Measurements from ENCODE around the gene DAG1.

The DAG1 gene

DNA sequence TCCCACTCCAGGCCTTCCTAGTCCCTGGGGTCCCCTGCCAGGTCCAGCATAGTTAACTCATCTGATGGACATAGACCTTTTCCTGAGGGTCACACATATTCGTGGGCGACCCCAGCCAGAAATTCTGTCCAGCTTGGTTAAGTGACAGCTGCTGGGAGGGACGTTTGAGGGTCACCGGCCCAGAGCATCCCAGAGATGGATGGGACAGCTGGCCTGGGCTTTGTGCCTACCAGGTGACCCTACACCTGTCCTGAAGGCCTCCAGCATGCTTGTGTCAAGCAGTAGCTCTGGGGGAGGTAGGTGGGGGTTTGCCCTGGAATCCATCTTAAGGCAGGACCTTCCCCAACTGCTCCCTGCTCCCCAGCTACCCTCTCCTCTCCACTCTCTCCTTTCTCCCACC is 9.1 kb upstream of the DAG1 start:
- no peak for TF ChIP-seq CTCF (IDR thresholded peaks at IDR 0.05; ENCODE audit: insufficient read depth, missing control alignments)
- no peak for FAIRE-seq
- no peak for DNase-seq (ENCODE audit: insufficient read length, low spot score)

GRCh38 chr3:49461443-49462171 is 8.5 kb upstream of the DAG1 start:
- DNase-seq (ENCODE audit: insufficient read length, low spot score) = no peak
- TF ChIP-seq CTCF (IDR thresholded peaks at IDR 0.05; ENCODE audit: insufficient read depth, missing control alignments) = no peak
- FAIRE-seq = no peak

DNA sequence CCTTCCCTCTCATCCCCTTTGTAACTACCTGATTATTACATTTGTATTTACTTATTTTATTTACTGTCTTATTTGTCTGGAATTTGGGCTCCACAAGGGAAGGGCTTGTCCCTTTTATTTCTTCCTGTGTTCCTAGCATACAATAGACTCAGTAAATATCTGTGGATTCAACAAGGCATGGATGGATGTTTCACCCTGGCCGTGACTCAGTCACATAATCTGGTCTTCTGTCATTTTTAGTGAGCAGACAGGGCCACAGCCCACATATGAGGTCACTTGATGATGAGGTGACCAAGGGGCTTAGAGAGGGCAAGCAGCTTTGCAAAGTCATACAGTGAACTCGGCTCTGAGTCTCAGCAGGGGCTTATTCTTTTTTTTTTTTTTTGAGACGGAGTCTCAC is 7.8 kb upstream of the DAG1 start:
- DNase-seq (ENCODE audit: insufficient read length, low spot score) (no peak), FAIRE-seq (no peak)
- no peak for TF ChIP-seq CTCF (IDR thresholded peaks at IDR 0.05; ENCODE audit: insufficient read depth, missing control alignments)

DNA sequence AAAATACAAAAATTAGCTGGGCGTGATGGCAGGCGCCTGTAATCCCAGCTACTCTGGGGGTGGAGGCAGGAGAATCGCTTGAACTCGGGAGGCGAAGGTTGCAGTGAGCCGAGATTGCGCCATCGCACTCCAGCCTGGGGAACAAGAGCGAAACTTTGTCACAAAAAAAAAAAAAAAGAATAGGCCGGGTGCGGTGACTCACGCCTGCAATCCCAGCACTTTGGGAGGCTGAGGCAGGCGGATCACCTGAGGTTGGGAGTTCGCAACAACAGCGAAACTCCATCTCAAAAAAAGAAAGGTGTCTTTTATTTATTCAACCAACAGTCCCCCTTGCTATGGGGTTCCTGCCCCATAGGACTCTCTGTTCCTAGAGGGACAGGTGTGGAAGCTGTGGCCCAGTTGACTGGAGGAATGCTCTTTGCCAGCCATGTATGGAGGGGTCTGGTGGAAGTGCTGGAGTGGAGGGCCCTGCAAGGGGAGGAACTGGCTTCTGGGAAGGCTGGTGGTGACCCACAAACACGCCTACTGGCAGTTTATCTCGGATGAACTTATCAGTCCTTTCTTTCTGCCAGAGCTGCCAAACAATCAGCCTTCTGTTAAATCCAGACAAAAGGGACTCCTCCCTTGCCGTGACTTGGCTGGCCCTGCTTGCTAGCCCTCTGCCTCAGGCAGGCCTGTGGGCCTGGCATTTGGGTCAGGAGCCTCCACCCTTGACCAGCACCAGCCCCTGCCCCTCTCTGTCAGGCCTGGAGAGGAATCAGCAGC is 4.6 kb upstream of the DAG1 start:
- TF ChIP-seq CTCF (IDR thresholded peaks at IDR 0.05; ENCODE audit: insufficient read depth, missing control alignments) = no peak
- FAIRE-seq = no peak
- DNase-seq (ENCODE audit: insufficient read length, low spot score) = no peak

DNA sequence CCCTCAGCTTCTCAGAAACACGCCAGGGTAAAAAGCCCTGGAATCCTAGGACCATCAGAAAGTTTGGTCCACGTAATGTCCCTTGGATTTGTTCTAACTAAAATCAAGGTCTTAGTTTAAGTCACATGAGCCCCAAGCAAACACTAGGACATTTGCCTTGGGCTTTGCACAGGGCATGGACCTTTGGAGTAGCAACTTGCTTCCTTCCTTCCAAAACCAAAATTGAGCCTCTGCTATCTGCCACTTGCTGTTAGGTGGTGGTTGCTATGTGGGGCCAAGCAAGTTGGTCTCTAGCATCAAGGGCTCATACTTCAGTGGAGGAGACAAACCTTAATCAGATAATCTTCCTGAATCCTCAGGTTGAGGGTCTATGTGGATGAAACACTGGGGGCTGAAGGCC is 4.0 kb upstream of the DAG1 start:
- TF ChIP-seq CTCF (IDR thresholded peaks at IDR 0.05; ENCODE audit: insufficient read depth, missing control alignments) = no peak
- DNase-seq (ENCODE audit: insufficient read length, low spot score) (no peak), FAIRE-seq (no peak)

DNA sequence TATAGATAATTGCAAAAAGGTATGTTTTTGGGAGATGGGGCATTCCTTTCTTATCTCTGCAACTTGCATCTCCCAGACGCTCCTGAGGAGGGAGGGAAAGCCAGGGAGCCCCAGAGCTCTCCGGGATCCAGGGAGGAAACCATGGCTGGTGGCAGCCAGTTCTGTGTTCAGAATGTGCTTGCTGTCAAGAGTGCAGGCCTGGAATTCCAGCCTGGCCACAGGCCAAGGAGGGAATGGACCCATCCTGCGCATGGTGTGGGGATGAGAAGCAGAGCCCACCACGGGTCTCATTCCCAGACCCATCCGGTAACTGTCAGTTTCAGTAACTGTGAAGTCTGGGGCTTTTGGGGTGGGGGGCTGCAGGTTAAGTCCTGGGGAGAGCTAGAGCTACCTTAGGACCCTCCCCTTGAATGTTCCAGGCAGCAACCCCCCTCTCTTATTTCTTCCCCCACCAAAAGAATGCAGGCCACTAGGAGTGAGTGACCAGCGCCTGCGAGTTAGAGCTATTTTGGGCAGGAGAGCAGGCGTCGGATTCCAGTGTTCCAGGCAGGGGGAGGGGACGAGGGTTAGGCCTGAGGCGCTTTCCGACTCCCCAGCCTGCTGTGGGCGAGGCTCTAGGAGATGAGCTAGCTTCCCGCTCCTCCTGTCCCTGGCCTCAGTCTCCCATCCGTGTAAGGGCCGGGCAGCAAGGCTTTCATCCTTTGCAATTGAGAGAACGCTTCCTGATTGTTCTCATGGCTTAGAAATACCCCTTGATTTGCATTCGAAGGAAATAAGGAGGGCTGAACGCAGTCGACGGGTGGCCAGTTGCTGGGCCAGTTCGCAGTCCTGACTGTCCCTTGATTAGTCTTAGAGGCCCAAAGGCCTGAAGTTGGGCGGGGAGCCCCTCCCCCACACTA is 781 bp upstream of the DAG1 start:
- DNase-seq (ENCODE audit: insufficient read length, low spot score) (no peak), FAIRE-seq (no peak)

More for the DNA sequence above, 781 bp upstream of the DAG1 start:
- no peak for TF ChIP-seq CTCF (IDR thresholded peaks at IDR 0.05; ENCODE audit: insufficient read depth, missing control alignments)
